HG03521 (cell line): Measurements from ENCODE around the gene OR6B1.
"Not testable (repeated sequence)": the region's sequence is repeated elsewhere in the genome, so short reads cannot be mapped to it uniquely, and the experiment has no call there.

Source experiments
- ATAC-seq: cut with Tn5 transposase; IDR thresholded peaks from one replicate; pipeline ENCODE4 v1.9.1; 2021; ENCODE audit warnings: mild to moderate bottlenecking, moderate library complexity; ENCODE audit not compliant: unreplicated experiment

Gene OR6B1

DNA sequence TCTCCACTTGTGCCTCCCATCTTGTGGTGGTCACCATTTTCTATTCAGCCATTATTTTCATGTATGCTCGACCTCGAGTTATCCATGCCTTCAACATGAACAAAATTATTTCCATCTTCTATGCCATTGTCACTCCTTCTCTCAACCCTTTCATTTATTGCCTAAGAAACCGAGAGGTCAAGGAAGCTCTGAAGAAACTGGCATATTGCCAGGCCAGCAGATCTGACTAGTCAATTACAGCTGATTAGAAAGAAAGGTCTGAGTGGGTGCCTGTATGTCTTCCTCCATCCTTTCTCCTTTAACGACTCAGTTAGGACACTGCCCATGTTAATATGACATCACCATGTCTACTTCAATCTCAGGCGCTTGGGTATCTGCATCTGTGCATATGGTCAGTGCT is 4.6 kb downstream of the OR6B1 start:
- ATAC-seq: no peak

GRCh38 chr7:144006029-144006691 is 6.0 kb downstream of the OR6B1 start:
- ATAC-seq: no peak

GRCh38 chr7:144006692-144007042 is 6.5 kb downstream of the OR6B1 start:
- no peak for ATAC-seq

DNA sequence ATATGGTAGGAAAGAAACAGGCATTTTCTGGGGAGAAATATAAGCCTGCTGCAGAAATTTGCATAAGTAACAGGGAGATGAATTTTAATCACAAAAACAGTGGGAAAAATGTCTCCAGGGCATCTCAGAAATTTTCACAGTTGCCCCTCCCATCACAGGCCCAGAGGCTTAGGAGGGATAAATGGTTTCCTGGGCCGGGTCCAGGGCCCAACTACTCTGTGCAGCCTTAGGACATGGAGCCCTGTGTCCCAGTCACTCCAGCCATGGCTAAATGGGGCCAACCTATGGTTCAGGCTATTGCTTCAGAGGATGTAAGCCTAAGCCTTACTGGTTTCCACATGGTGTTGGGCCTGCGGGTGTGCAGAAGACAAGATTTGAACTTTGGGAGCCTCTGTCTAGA is 9.2 kb downstream of the OR6B1 start:
- ATAC-seq: no peak

GRCh38 chr7:144010061-144010460 is 9.9 kb downstream of the OR6B1 start:
- not testable (repeated sequence) for ATAC-seq

DNA sequence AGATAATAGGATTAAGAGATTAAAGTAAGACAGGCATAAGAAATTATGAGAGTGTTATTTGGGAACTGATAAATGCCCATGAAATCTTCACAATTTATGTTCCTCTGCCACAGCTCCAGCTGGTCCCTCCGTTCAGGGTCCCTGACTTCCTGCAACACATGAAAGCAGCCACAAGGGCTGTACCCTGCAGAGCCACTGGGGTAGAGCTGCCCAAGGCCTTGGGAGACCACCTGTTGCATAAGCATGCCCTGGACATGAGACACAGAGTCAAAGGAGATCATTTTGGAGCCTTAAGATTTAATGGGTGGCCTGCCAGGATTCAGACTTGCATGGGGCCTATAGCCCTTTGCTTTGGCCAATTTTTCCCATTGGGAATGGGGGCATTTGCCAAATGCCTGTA is 10.7 kb downstream of the OR6B1 start:
- ATAC-seq: not testable (repeated sequence)

DNA sequence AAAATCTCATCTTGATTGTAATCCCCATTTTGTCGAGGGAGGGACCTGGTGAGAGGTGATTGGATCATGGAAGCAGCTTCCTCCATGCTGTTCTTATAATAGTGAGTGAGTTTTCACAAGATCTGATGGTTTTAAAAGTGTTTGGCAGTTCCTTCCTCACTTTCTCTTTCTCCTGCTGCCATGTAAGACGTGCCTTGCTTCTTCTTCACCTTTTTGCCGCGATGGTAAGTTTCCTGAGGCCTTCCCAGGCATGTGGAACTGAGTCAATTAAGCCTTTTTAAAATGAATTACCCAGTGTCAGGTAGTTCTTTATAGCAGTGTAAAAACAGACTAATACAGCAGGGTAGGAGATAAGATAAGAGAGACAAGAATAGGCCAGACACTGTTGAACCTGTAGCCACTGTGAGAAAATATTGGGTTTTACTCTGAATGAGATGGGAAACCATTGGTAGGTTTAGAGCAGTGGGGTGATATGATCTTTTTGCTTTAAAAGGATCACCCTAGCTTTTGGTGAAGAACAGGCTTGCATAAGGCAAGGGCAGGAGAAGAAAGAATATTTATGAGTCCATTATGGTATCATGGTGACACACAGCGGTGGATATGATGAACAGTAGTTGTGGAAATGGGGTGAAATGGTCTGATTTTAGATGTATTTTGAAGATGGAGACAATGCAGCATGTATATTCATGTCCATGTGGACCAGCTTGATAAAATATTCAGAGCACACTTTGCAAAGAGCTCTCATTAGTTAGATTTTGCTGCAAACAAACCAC is 11.5 kb downstream of the OR6B1 start:
- no peak for ATAC-seq

GRCh38 chr7:144018065-144018464 is 17.9 kb downstream of the OR6B1 start:
- ATAC-seq: no peak

DNA sequence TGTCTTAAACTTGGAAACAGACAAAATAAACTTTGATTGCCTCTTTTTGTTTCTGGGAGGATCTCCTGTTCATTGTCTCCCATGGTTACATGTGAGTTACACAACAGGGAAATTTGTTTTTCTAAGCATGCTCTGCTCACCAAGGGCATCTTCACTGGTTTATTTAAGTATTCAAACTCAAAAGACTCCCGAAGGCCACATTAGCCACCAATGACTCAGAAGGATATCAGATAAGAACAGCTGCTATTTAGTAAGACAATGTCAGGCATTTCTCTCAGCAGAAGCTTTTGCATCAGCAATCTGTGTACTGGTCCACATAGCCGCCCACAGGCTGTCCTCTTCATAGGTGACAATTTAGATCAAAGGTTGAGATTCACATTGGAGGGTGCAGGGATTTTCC is 19.3 kb downstream of the OR6B1 start:
- no peak for ATAC-seq

DNA sequence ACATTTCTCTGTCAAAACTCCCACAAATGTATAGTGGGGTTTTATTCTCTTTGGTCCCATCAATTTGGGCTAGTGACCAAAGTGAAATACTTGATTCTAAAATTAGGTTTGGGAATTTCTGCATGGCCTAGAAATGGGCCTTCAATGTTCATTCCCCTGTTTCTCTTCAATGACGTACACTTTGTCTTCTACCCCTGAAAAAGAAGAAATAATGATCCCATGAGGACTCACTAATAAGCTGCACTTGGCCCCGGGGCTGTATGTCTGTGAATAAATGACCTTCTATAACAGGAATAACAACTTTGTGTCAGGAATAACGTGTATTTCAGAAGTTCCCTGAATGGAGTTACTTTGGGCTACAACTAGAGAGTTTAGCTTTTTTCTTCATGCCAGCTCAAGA is 20.2 kb downstream of the OR6B1 start:
- no peak for ATAC-seq

DNA sequence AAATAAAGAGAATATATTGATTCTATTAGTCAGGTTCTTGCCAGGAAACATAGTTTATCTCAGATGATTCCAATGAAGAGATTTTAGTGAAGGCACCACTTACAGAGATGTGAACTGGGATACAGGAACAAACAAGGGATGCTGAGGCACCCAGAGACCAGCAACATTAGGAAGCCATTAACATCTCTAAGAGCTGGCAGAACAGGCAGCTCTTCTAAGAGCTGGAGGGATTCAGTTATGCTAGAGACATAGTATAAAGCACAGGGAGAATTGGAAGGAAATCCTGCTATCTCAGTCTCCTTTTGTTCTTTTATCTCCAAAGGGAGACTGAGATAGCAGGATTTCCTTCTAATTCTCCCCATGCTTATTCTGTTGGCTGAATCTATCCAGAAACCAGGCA is 22.0 kb downstream of the OR6B1 start:
- ATAC-seq: no peak

- ATAC-seq: no peak
Observed at GRCh38 chr7:144023171-144023827, 23.2 kb downstream of the OR6B1 start.

GRCh38 chr7:144024213-144024612 is 24.1 kb downstream of the OR6B1 start:
- no peak for ATAC-seq

- no peak for ATAC-seq
Observed at GRCh38 chr7:144026203-144026883, 26.2 kb downstream of the OR6B1 start.

- ATAC-seq: no peak
Observed at GRCh38 chr7:144027070-144027469, 26.9 kb downstream of the OR6B1 start.

DNA sequence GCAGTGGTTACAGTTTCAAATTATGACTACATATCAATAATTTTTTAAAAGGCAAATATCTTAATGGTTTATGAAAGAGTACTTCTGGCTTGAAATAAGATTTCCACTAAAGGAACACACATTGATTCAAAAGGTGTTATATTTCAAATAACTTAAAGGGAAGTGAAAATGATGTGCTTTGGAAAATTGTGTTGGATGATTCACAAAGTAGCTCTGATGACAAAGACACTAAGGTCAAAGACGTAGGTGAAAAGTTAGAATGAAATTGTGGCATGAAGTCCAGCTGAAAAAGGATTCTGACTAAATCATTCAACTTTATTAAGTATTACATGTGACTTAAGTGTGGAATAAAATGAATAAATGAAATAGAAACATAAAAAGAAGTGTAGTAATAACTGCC is 27.9 kb downstream of the OR6B1 start:
- ATAC-seq: no peak

GRCh38 chr7:144028547-144028946 is 28.4 kb downstream of the OR6B1 start:
- no peak for ATAC-seq

DNA sequence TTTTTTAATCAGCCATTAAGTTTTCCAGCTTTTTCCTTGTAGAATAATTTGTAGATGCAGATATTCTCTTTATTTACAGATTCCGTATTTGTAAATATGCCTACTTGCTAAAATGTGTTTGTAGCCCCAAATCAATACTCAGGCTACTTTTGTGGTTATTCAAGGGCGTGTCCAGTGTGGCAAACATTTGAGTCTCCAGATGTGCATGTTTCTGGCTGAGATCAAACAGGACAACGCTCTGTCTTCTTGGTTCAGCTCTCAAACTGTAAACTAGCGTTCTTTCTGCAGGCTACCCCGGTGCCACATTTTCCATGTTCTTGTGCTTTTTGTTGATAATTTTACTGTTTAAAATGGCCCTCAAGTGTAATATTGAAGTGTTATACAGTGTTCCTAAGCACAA is 32.4 kb downstream of the OR6B1 start:
- no peak for ATAC-seq

DNA sequence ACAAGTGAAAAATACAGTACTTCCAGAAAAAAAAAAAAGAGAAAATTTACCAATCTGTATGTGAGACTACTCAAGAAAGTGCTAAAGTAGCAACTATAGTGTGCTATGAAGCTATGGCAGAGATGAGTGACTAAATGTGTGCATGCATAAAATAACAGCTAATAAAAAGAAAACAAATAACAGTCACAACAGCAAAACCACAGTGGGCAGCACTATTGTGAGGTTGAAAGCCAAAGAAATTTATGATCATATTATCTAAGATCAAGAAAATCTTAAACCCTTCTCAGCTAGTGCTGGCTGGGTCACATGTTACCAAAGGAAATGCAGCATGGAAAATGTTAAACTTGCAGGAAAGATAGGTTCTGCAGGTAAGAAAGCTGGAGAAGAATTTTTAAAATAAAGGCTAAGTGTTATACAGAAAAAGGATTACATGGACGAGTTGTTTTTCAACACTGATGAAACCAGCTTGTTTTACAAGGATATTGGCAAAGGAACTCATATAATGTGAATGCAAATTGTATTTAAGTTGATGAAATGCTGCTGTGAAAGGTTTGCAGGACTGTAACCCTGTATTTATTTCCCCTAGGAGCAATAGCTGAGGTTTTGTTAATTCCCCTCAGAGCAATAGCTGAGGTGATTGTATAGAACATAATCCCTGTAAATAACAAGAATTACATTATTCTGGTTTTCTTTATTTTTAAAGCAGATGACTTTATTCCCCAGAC is 33.0 kb downstream of the OR6B1 start:
- no peak for ATAC-seq

DNA sequence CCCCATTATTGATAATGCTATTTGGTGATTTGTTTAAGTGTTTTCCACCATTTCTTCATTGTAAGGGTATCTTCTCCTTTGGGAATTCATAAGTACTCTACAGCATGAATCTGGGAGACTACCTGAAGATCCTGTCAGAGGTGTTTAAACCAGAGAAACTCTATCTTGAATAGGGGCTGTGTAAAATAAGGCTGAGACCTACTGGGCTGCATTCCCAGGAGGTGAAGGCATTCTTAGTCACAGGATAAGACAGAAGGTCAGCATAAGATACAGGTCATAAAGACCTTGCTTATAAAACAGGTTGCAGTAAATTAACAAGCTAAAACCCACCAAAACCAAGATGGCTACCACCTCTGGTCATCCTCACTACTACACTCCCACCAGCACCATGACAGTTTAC is 35.3 kb downstream of the OR6B1 start:
- no peak for ATAC-seq

- ATAC-seq: no peak
Observed at GRCh38 chr7:144036302-144036885, 36.3 kb downstream of the OR6B1 start.
